GM12878 (cell line): ENCODE data around the gene GLI1.

ENCODE experiments used
- CTCF ChIP-seq, 3 experiments: IDR thresholded peaks in 2 of 3; conservative IDR thresholded peaks in 1 of 3; 2 replicates each; pipeline ENCODE4 v1.5.1; 2011; ENCODE audit warnings: low read depth in 3 of 3, low read length in 3 of 3, mild to moderate bottlenecking in 3 of 3, control low read depth in 2 of 3, moderate library complexity in 2 of 3, inconsistent platforms in 1 of 3, mixed read lengths in 1 of 3; ENCODE audit not compliant: control insufficient read depth in 2 of 3, insufficient read depth in 1 of 3; ENCODE audit errors: extremely low read depth in 1 of 3
- NFIC ChIP-seq: IDR thresholded peaks from 2 replicates; pipeline ENCODE4 v1.6.1; 2012; ENCODE audit warnings: low read depth, mild to moderate bottlenecking, inconsistent platforms, low read length, moderate library complexity
- RAD21 ChIP-seq: IDR thresholded peaks from 2 replicates; pipeline ENCODE4 v1.6.1; 2011; ENCODE audit warnings: mild to moderate bottlenecking, low read depth, low read length, moderate library complexity; ENCODE audit not compliant: insufficient read depth
- YY1 ChIP-seq: IDR thresholded peaks from 2 replicates; pipeline ENCODE4 v1.6.1; 2011; ENCODE audit warnings: low read depth, mild to moderate bottlenecking, low read length
- TF ChIP-seq, protein P1 (sequence below): IDR thresholded peaks from 2 replicates; pipeline ENCODE4 v1.6.1; 2011; ENCODE audit warnings: mild to moderate bottlenecking, low read depth, low read length, moderate library complexity; ENCODE audit not compliant: insufficient replicate concordance

- TF ChIP-seq RAD21 (no peak), CTCF (IDR thresholded peaks at IDR 0.05 in 2 of 3, conservative IDR thresholded peaks at IDR 0.05 in 1 of 3; ENCODE audit: control insufficient read depth in 2 of 3, extremely low read depth in 1 of 3, insufficient read depth in 1 of 3, low read depth in 3 of 3, low read length in 3 of 3) (no peak), NFIC (no peak), YY1 (no peak)
- TF ChIP-seq, protein P1, sequence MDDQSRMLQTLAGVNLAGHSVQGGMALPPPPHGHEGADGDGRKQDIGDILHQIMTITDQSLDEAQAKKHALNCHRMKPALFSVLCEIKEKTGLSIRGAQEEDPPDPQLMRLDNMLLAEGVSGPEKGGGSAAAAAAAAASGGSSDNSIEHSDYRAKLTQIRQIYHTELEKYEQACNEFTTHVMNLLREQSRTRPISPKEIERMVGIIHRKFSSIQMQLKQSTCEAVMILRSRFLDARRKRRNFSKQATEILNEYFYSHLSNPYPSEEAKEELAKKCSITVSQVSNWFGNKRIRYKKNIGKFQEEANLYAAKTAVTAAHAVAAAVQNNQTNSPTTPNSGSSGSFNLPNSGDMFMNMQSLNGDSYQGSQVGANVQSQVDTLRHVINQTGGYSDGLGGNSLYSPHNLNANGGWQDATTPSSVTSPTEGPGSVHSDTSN = no peak
These were observed 17.6 kb upstream of the GLI1 start for GRCh38 chr12:57441846-57442427.
